Adipose tissue (tissue), 3 donors: ENCODE measurements around the gene IRF2BP1. TPM values are rescaled to one million over a fixed set of nuclear protein-coding genes. Genes with fewer than 3 reads are reported as not detected.

Experiments used
- polyA plus RNA-seq, 3 donors: library from polyadenylated mRNA; stranded (reverse); fragments of 200-250 nt; gene quantifications; one replicate each; pipeline ENCODE4 v1.2.3, GENCODE V29; 2013
- donor health status: healthy with polysubstance abuse.
- donor health status: Bipolar disorder and iron deficiency.
- donor health status: healthy.

IRF2BP1 gene
- polyA plus RNA-seq, 3 donors: 7.7 to 13.9 (median 10.0) TPM

Other genes starting within 250 kb of the IRF2BP1 start
- 10 to 100 TPM; 17.5 to 29.2 (median 22.3) TPM for gene EML2, start 246.7 kb downstream of the IRF2BP1 start, polyA plus RNA-seq
- 10 to 100 TPM in 1 of 3 donors, 1 to 10 TPM in 2; 5.6 to 20.2 (median 7.2) TPM for gene GIPR, start 217.9 kb downstream of the IRF2BP1 start, polyA plus RNA-seq
- gene SNRPD2, start 194.2 kb downstream of the IRF2BP1 start, polyA plus RNA-seq: 100 to 1,000 TPM; 175 to 370 (median 310) TPM
- 1 to 10 TPM; 3.9 to 5.4 (median 4.9) TPM for gene QPCTL, start 193.5 kb downstream of the IRF2BP1 start, polyA plus RNA-seq
- 1 to 10 TPM; 7.0 to 8.0 (median 7.3) TPM for gene FBXO46, start 155.2 kb downstream of the IRF2BP1 start, polyA plus RNA-seq
- gene MEIOSIN, start 152.7 kb downstream of the IRF2BP1 start, polyA plus RNA-seq: under 1 TPM; 0.01 to 0.11 (median 0.02) TPM
- gene SIX5, start 116.9 kb downstream of the IRF2BP1 start, polyA plus RNA-seq: 10 to 100 TPM; 19.7 to 33.3 (median 23.3) TPM
- gene DMPK, start 103.7 kb downstream of the IRF2BP1 start, polyA plus RNA-seq: 100 to 1,000 TPM in 1 of 3 donors, 10 to 100 TPM in 2; 36.1 to 119 (median 40.8) TPM
- gene DMWD, start 93.3 kb downstream of the IRF2BP1 start, polyA plus RNA-seq: 10 to 100 TPM; 13.9 to 43.0 (median 35.8) TPM
- under 1 TPM in 1 of 3 donors, not detected in 2; 0.03 TPM for gene RSPH6A, start 70.8 kb downstream of the IRF2BP1 start, polyA plus RNA-seq
- 10 to 100 TPM; 25.9 to 57.0 (median 36.8) TPM for gene SYMPK, start 23.0 kb downstream of the IRF2BP1 start, polyA plus RNA-seq
- 10 to 100 TPM in 1 of 3 donors, 1 to 10 TPM in 1, not detected in 1; 3.6 to 32.1 TPM for gene FOXA3, start 21.8 kb downstream of the IRF2BP1 start, polyA plus RNA-seq
- gene MYPOP, start 16.5 kb upstream of the IRF2BP1 start, polyA plus RNA-seq: 1 to 10 TPM; 2.9 to 3.4 (median 3.4) TPM
- not detected for gene NANOS2, start 28.6 kb upstream of the IRF2BP1 start, polyA plus RNA-seq
- gene NOVA2, start 87.7 kb upstream of the IRF2BP1 start, polyA plus RNA-seq: 1 to 10 TPM in 2 of 3 donors, under 1 TPM in 1; 0.49 to 7.4 (median 2.8) TPM
- gene CCDC61, start 109.3 kb upstream of the IRF2BP1 start, polyA plus RNA-seq: 1 to 10 TPM; 7.2 to 8.6 (median 7.8) TPM
- gene PGLYRP1, start 136.9 kb upstream of the IRF2BP1 start, polyA plus RNA-seq: 1 to 10 TPM in 2 of 3 donors, not detected in 1; 7.6 to 8.7 TPM
- gene IGFL4, start 154.9 kb upstream of the IRF2BP1 start, polyA plus RNA-seq: under 1 TPM in 1 of 3 donors, not detected in 2; 0.02 TPM
- not detected for gene IGFL3, start 238.5 kb upstream of the IRF2BP1 start, polyA plus RNA-seq